Caco-2 (cell line): ENCODE measurements around the gene PUSL1. TPM values are rescaled to one million over a fixed set of nuclear protein-coding genes. Genes with fewer than 3 reads are reported as not detected.

Source experiments
- BruUV-seq: library from RNA; stranded (reverse); fragments of 400-500 nt; replicated peaks from 2 replicates; lab custom pipeline; 2021; lab: Mats Ljungman, UMichigan
- CTCF ChIA-PET: fragments of 300-600 bp; sonication (Branson Sonifier 250); formaldehyde crosslinking; loops from one replicate; lab custom pipeline; 2022; ENCODE audit warnings: antibody characterized with exemption; lab: Charles Lee
- POLR2A ChIA-PET: fragments of 300-600 bp; sonication (Branson Sonifier 250); formaldehyde crosslinking; loops from one replicate; lab custom pipeline; 2022; ENCODE audit warnings: antibody characterized with exemption; lab: Charles Lee
- DNase-seq, 2 experiments: peaks; one replicate each; pipeline versions ENCODE4 v3.0.0 to v3.0.0-alpha.2; 2020 to 2022
- H3K27me3 ChIP-seq: replicated peaks from 2 replicates; pipeline ENCODE4 v1.6.0; 2011; ENCODE audit warnings: low read length; ENCODE audit not compliant: control insufficient read depth, insufficient read depth
- H3K36me3 ChIP-seq: 2 replicates; pipeline ENCODE4 v1.5.1; 2011; ENCODE audit warnings: low read length; ENCODE audit not compliant: control insufficient read depth, insufficient read depth
- H3K4me1 ChIP-seq: fragments of 250-450 bp; sonication (Bioruptor Pico); 2 replicates; pipeline ENCODE4 v1.5.1; 2020; ENCODE audit warnings: mild to moderate bottlenecking
- H3K4me3 ChIP-seq: 2 replicates; pipeline ENCODE4 v1.5.1; 2011; ENCODE audit warnings: low read depth, mild to moderate bottlenecking, control low read depth, low read length
- H3K9me3 ChIP-seq: fragments of 250-450 bp; sonication (Bioruptor Pico); 2 replicates; pipeline ENCODE4 v1.5.1; 2020; ENCODE audit warnings: mild to moderate bottlenecking, moderate library complexity
- H3K27ac Mint-ChIP-seq: one replicate; pipeline ENCODE4 v1.8.0; 2022; ENCODE audit warnings: mixed read lengths; ENCODE audit not compliant: unreplicated experiment
- H3K27me3 Mint-ChIP-seq: one replicate; pipeline ENCODE4 v1.8.0; 2022; ENCODE audit warnings: mixed read lengths; ENCODE audit not compliant: insufficient read depth, unreplicated experiment
- H3K36me3 Mint-ChIP-seq: one replicate; pipeline ENCODE4 v1.8.0; 2022; ENCODE audit warnings: mild to moderate bottlenecking, mixed read lengths; ENCODE audit not compliant: insufficient read depth, unreplicated experiment
- H3K4me1 Mint-ChIP-seq: one replicate; pipeline ENCODE4 v1.8.0; 2022; ENCODE audit warnings: low read depth, mixed read lengths; ENCODE audit not compliant: unreplicated experiment
- H3K4me3 Mint-ChIP-seq: one replicate; pipeline ENCODE4 v1.8.0; 2022; ENCODE audit warnings: mild to moderate bottlenecking, moderate library complexity, mixed read lengths; ENCODE audit not compliant: unreplicated experiment
- H3K9me3 Mint-ChIP-seq: one replicate; pipeline ENCODE4 v1.8.0; 2022; ENCODE audit warnings: mixed read lengths; ENCODE audit not compliant: unreplicated experiment
- CTCF ChIP-seq, 2 experiments: fragments of 200-600 bp in 1 of 2; IDR thresholded peaks; 1 replicate in 1 of 2; 2 replicates in 1 of 2; pipeline versions ENCODE4 v1.5.1 to v1.8.0; 2011 to 2022; ENCODE audit warnings: antibody characterized with exemption in 1 of 2, control low read depth in 1 of 2, inconsistent platforms in 1 of 2, low read depth in 1 of 2, low read length in 1 of 2, mild to moderate bottlenecking in 1 of 2, moderate library complexity in 1 of 2; ENCODE audit not compliant: insufficient read depth in 1 of 2, severe bottlenecking in 1 of 2, unreplicated experiment in 1 of 2
- intact Hi-C: fragments of 100-400 bp; cut with micrococcal nuclease; formaldehyde crosslinking; loops from one replicate; pipeline ENCODE4 v1.10.0; 2022; ENCODE audit not compliant: unreplicated experiment
- total RNA-seq: library from RNA; stranded (reverse); gene quantifications from 2 replicates; pipeline ENCODE4 v1.2.3, GENCODE V29; 2022

Gene PUSL1
- total RNA-seq, 1 experiment from 2014 or later: 43.8 TPM

- no peak for TF ChIP-seq CTCF (IDR thresholded peaks at IDR 0.05; ENCODE audit: insufficient read depth in 1 of 2, low read depth in 1 of 2, low read length in 1 of 2, severe bottlenecking in 1 of 2, unreplicated experiment in 1 of 2)
- DNase-seq: no peak
- Mint-ChIP-seq H3K9me3 (no peaks in the 10 kb centered on the region), H3K4me3 (no peak overlapping the region), H3K36me3 (peaks cover 56% of the 10 kb centered on the region), H3K27me3 (no peaks in the 10 kb centered on the region), H3K4me1 (peaks cover 7% of the 10 kb centered on the region), H3K27ac (no peak overlapping the region)
- no peaks in the 10 kb centered on the region for H3K9me3 ChIP-seq
- no peak overlapping the region for H3K4me3 ChIP-seq
- H3K4me1 ChIP-seq: 0 out of 2 replicates have a peak, but pooled peaks cover 5% of the 10 kb centered on the region
- H3K36me3 ChIP-seq: no peaks in the 10 kb centered on the region
- intact Hi-C loops: no loop called here
- ChIA-PET POLR2A (no interaction called here), CTCF (no interaction called here)
- BruUV-seq: no TSS peak
- no peaks in the 10 kb centered on the region for H3K27me3 ChIP-seq
Measured at GRCh38 chr1:1320666-1321448, 12.5 kb downstream of the PUSL1 start.

- H3K27me3 ChIP-seq: no peaks in the 10 kb centered on the region
- no TSS peak for BruUV-seq
- ChIA-PET CTCF (no interaction called here), POLR2A (no interaction called here)
- TF ChIP-seq CTCF (IDR thresholded peaks at IDR 0.05; ENCODE audit: insufficient read depth in 1 of 2, low read depth in 1 of 2, low read length in 1 of 2, severe bottlenecking in 1 of 2, unreplicated experiment in 1 of 2): no peak
- no peak for DNase-seq
- H3K9me3 ChIP-seq: no peaks in the 10 kb centered on the region
- H3K4me1 ChIP-seq: 0 out of 2 replicates have a peak, but pooled peaks cover 5% of the 10 kb centered on the region
- peaks cover 51% of the 10 kb centered on the region for H3K36me3 Mint-ChIP-seq
- intact Hi-C loops: no loop called here
- H3K27ac Mint-ChIP-seq: no peak overlapping the region
- H3K4me1 Mint-ChIP-seq: peaks cover 7% of the 10 kb centered on the region
- no peak overlapping the region for H3K4me3 ChIP-seq
- H3K4me3 Mint-ChIP-seq: no peak overlapping the region
- no peaks in the 10 kb centered on the region for H3K36me3 ChIP-seq
- H3K27me3 Mint-ChIP-seq: no peaks in the 10 kb centered on the region
- no peaks in the 10 kb centered on the region for H3K9me3 Mint-ChIP-seq
Measured at GRCh38 chr1:1321477-1321876, 13.1 kb downstream of the PUSL1 start.

- H3K4me1 Mint-ChIP-seq: peaks cover 7% of the 10 kb centered on the region
- Histone ChIP-seq H3K4me3 (no peak overlapping the region), H3K9me3 (no peaks in the 10 kb centered on the region), H3K36me3 (no peaks in the 10 kb centered on the region), H3K4me1 (0 out of 2 replicates have a peak, but pooled peaks cover 5% of the 10 kb centered on the region), H3K27me3 (no peaks in the 10 kb centered on the region)
- H3K36me3 Mint-ChIP-seq: peaks cover 49% of the 10 kb centered on the region
- peak overlapping the region; percentile 45 for H3K27ac Mint-ChIP-seq
- H3K4me3 Mint-ChIP-seq: peak overlapping the region; percentile 81
- no peak for TF ChIP-seq CTCF (IDR thresholded peaks at IDR 0.05; ENCODE audit: insufficient read depth in 1 of 2, low read depth in 1 of 2, low read length in 1 of 2, severe bottlenecking in 1 of 2, unreplicated experiment in 1 of 2)
- no peak for DNase-seq
- BruUV-seq: no TSS peak
- POLR2A ChIA-PET: no interaction called here
- no peaks in the 10 kb centered on the region for H3K9me3 Mint-ChIP-seq
- H3K27me3 Mint-ChIP-seq: no peaks in the 10 kb centered on the region
- CTCF ChIA-PET: no interaction called here
- intact Hi-C loops: no loop called here
Measured at GRCh38 chr1:1322418-1322817, 14.0 kb downstream of the PUSL1 start.
